HG02938 (cell line): ENCODE data around the gene GPR148.

Experiments
- ATAC-seq: cut with Tn5 transposase; IDR thresholded peaks from one replicate; pipeline ENCODE4 v1.9.1; 2021; ENCODE audit warnings: mild to moderate bottlenecking, moderate library complexity; ENCODE audit not compliant: unreplicated experiment

Gene GPR148

GRCh38 chr2:130768191-130768855 lies 39.5 kb downstream of the GPR148 start:
- no peak for ATAC-seq

DNA sequence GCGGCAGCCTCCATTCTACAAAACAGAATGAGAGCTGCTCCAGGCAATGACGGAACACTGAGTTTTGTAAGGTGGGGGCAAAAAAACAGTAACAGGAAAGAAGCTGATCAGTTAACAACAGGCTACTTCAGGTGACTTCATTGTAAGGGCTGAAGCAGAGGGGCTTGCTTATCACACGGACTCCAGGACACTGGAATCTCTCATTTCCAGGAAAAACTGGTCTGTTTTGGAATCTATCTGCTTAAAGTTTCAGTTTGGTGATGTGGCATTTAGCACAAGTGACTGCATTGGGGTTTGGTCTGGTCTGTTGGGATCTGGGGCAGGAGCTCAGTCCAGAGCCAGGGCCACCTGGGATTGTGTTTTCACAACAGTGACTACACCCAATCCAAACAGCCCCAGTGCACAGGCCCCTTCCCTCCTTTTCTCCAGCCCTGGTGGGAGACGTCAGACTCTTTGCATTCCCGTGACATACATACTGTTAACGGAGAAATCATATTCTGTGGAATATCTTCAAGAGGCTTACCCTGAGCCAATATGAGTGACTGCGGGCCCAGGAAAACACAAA lies 40.6 kb downstream of the GPR148 start:
- no peak for ATAC-seq

DNA sequence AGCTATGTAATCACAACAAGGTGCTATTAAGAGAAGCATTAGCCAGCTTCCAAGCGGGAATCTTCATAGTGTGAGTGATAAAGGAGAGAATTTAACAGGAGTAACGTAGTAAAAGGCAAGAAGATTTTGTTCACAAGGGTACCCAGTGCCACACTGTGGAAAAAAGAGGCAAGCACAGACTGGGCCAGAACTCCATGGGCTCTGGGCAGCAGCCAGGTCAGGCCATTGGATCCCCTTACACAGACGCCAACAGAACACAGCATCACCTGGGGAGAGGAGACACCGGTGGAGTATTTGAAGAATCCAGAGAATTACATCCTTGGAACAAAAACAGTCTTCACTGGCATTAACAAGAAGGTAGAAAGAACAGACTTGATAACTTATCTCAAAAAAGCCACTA lies 47.7 kb downstream of the GPR148 start:
- ATAC-seq = no peak

GRCh38 chr2:130778781-130779180 lies 49.9 kb downstream of the GPR148 start:
- ATAC-seq = no peak
